Mucosa of rectum (tissue), 2 donors: ENCODE measurements around the gene DCAF16.
"Not testable (repeated sequence)": the region's sequence is repeated elsewhere in the genome, so short reads cannot be mapped to it uniquely, and the experiment has no call there.

ENCODE experiments used
- H3K27ac ChIP-seq, 2 donors: one replicate each; pipeline ENCODE4 v1.7.0; 2013; ENCODE audit warnings: inconsistent platforms in 2 of 2, low read depth in 2 of 2, low read length in 2 of 2
- H3K27me3 ChIP-seq, 2 donors: one replicate each; pipeline ENCODE4 v1.7.0; 2013; ENCODE audit warnings: low read length in 2 of 2; ENCODE audit not compliant: control insufficient read depth in 2 of 2, insufficient read depth in 2 of 2
- H3K36me3 ChIP-seq, 2 donors: one replicate each; pipeline ENCODE4 v1.7.0; 2013; ENCODE audit warnings: low read length in 2 of 2; ENCODE audit not compliant: control insufficient read depth in 2 of 2, insufficient read depth in 2 of 2
- H3K4me1 ChIP-seq, 2 donors: one replicate each; pipeline ENCODE4 v1.7.0; 2013; ENCODE audit warnings: low read length in 2 of 2, mild to moderate bottlenecking in 1 of 2; ENCODE audit not compliant: control insufficient read depth in 2 of 2, insufficient read depth in 2 of 2
- H3K4me3 ChIP-seq, 2 donors: one replicate each; pipeline ENCODE4 v1.7.0; 2013; ENCODE audit warnings: low read length in 2 of 2
- H3K9ac ChIP-seq, 2 donors: one replicate each; pipeline ENCODE4 v1.7.0; 2013; ENCODE audit warnings: low read length in 2 of 2, low read depth in 1 of 2, mild to moderate bottlenecking in 1 of 2
- H3K9me3 ChIP-seq, 2 donors: one replicate each; pipeline ENCODE4 v1.7.0; 2013; ENCODE audit warnings: low read length in 2 of 2; ENCODE audit not compliant: control insufficient read depth in 2 of 2
- donor health status: healthy.
- donor health status: Normal muscosa, but diverticular disease.

Gene DCAF16

GRCh38 chr4:17810260-17811077 is at the start of gene DCAF16, which contains the start of gene NCAPG:
TSS of gene DCAF16 (minus strand) at chr4:17810757. CDS start at chr4:17804141, 6,616 bp downstream.
TSS of gene NCAPG (plus strand) at chr4:17810979. CDS start at chr4:17811078, 99 bp downstream.
- H3K4me3 ChIP-seq, result peak within 1 kb of the TSS; percentile 95 to 99
- no peaks in the 10 kb centered on the region for H3K9me3 ChIP-seq
- peaks cover 23 to 29% of the 10 kb centered on the region in 2 donors for H3K4me1 ChIP-seq
- H3K27me3 ChIP-seq, result no peaks in the 10 kb centered on the region
- peaks cover 0 to 3% of the 10 kb centered on the region in 2 donors for H3K36me3 ChIP-seq
- H3K27ac ChIP-seq, result peak within 1 kb of the TSS; percentile 92 to 97
- peak within 1 kb of the TSS; percentile 97 to 99 for H3K9ac ChIP-seq

DNA sequence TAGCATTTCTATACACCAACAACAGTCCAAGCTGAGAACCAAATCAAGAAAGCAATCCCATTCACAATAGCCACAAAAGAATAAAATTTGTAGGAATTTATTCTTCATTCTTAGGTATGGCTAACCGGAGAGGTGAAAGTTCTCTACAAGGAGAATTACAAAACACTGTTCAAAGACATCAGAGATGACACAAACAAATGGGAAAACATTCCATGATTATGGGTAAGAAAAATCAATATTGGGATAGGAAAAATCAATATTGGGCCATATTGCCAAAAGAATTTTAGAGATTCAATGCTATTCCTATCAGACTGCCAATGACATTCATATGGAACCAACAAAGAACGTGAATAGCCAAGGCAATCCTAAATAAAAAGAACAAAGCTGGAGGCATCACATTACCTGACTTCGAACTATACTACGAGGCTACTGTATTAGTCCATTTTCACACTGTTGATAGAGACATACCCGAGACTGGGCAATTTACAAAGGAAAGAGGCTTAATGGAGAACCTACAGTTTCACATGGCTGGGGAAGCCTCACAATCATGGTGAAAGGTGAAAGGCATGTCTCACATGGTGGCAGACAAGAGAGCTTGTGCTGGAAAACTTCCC is 49.3 kb upstream of the DCAF16 start:
- Histone ChIP-seq H3K36me3 (no peaks in the 10 kb centered on the region), H3K27me3 (no peaks in the 10 kb centered on the region), H3K9ac (no peak overlapping the region), H3K27ac (no peak overlapping the region), H3K4me1 (no peaks in the 10 kb centered on the region), H3K9me3 (peaks cover 0 to 8% of the 10 kb centered on the region in 2 donors), H3K4me3 (no peak overlapping the region)

- Histone ChIP-seq H3K27ac (no peak overlapping the region), H3K4me1 (no peaks in the 10 kb centered on the region), H3K4me3 (no peak overlapping the region), H3K9ac (no peak overlapping the region), H3K36me3 (no peaks in the 10 kb centered on the region), H3K9me3 (no peaks in the 10 kb centered on the region), H3K27me3 (no peaks in the 10 kb centered on the region)
Measured at GRCh38 chr4:17854036-17854435, 43.5 kb upstream of the DCAF16 start.

DNA sequence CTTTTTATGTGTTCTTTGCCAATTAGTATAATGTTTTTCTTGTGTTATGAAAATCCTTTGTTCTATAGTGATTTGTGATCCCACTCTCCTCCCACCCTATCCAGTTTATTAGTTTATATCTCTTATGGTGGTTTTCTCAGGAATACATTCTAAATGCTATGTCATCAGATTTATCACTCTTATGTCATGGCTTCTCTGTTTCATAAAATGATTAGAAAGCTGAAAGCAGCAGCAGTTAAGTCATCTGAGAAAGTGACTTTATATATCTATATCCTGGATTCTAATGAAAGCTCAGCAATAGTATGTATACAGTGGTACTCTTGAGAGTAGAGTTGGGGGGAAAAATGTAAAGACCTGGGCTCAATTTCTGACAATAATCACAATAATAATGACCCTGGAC is 41.4 kb upstream of the DCAF16 start:
- Histone ChIP-seq H3K9me3 (no peaks in the 10 kb centered on the region), H3K27ac (no peak overlapping the region), H3K27me3 (no peaks in the 10 kb centered on the region), H3K36me3 (no peaks in the 10 kb centered on the region), H3K4me1 (no peaks in the 10 kb centered on the region), H3K9ac (no peak overlapping the region), H3K4me3 (no peak overlapping the region)

DNA sequence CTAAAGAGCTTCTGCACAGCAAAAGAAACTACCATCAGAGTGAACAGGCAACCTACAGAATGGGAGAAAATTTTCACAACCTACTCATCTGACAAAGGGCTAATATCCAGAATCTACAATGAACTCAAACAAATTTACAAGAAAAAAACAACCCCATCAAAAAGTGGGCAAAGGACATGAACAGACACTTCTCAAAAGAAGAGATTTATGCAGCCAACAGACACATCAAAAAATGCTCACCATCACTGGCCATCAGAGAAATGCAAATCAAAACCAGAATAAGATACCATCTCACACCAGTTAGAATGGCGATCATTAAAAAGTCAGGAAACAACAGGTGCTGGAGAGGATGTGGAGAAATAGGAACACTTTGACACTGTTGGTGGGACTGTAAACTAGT is 39.7 kb upstream of the DCAF16 start:
- not testable (repeated sequence) for H3K9me3 ChIP-seq, H3K4me3 ChIP-seq, H3K27ac ChIP-seq, H3K27me3 ChIP-seq, H3K9ac ChIP-seq, H3K36me3 ChIP-seq, H3K4me1 ChIP-seq

DNA sequence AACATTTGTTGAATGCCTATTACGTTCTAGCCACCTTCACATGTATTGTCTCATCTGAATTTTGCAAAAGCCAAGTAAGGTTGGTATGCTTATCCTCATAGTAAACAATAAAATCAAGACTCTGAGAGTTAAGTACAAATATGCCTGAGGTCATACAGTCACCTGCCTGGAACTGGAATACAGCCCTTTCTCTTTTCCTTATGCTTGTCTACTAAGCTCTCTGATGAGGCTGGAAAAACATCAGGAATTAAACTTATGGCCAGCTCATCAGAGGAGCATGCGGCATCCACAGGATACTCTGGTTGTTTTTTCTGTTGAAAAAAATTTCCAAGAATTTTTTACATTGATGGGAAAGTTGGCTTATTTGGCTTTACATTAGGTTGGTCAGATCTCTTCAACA is 35.7 kb upstream of the DCAF16 start:
- peaks cover 0 to 8% of the 10 kb centered on the region in 2 donors for H3K36me3 ChIP-seq
- no peaks in the 10 kb centered on the region for H3K9me3 ChIP-seq
- no peak overlapping the region for H3K9ac ChIP-seq
- no peak overlapping the region for H3K27ac ChIP-seq
- no peaks in the 10 kb centered on the region for H3K4me1 ChIP-seq
- H3K27me3 ChIP-seq, result no peaks in the 10 kb centered on the region
- H3K4me3 ChIP-seq, result no peak overlapping the region

DNA sequence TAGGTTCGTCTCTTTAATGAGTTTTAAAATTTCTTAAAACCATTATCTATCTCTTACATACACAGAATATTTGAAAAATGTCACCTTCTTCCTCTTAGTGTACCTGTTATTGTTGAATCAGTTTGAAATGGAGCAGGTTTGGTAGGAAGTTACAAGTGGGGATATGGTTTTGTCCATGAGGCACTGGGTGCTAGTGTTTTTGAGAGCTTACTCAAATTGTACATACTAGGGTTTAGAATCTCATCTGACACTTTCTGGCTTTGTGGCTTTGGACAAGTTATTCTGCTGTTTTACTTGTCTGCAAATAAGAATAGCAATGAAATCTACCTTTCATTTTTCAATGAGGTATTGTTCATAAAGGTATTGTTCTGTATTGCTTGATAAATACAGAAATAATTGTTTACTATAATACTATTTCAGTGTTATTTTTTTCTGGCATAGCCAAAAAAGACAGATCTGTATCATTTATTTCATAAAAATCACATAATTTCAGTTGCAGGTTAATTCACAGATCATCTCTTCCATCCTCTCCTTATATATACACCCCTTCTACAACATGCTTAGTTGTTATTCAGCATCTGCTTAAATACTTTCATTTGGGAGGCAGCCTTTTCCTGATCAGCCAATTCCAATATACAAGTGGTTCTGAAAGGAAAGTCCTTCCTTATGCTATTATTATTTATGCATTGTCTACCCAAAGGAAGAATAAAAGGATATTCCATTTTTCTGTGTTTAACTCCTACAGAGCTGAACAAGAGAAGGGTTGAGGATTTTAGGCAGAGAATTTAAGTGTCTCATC is 13.5 kb upstream of the DCAF16 start:
- no peaks in the 10 kb centered on the region for H3K4me1 ChIP-seq
- no peaks in the 10 kb centered on the region for H3K36me3 ChIP-seq
- H3K27ac ChIP-seq, result no peak overlapping the region
- H3K9me3 ChIP-seq, result no peaks in the 10 kb centered on the region
- H3K4me3 ChIP-seq, result no peak overlapping the region
- H3K9ac ChIP-seq, result no peak overlapping the region
- H3K27me3 ChIP-seq, result no peaks in the 10 kb centered on the region

- H3K27ac ChIP-seq, result no peak overlapping the region
- H3K36me3 ChIP-seq, result no peaks in the 10 kb centered on the region
- H3K9me3 ChIP-seq, result no peaks in the 10 kb centered on the region
- H3K9ac ChIP-seq, result no peak overlapping the region
- no peaks in the 10 kb centered on the region for H3K27me3 ChIP-seq
- no peak overlapping the region for H3K4me3 ChIP-seq
- peaks cover 0 to 2% of the 10 kb centered on the region in 2 donors for H3K4me1 ChIP-seq
Measured at GRCh38 chr4:17817027-17817426, 6.5 kb upstream of the DCAF16 start.

GRCh38 chr4:17816142-17816541 is 5.6 kb upstream of the DCAF16 start:
- no peak overlapping the region for H3K9ac ChIP-seq
- peaks cover 6% of the 10 kb centered on the region in 2 donors for H3K4me1 ChIP-seq
- no peak overlapping the region for H3K4me3 ChIP-seq
- no peaks in the 10 kb centered on the region for H3K36me3 ChIP-seq
- no peaks in the 10 kb centered on the region for H3K27me3 ChIP-seq
- no peaks in the 10 kb centered on the region for H3K9me3 ChIP-seq
- no peak overlapping the region for H3K27ac ChIP-seq

GRCh38 chr4:17814140-17814539 is 3.6 kb upstream of the DCAF16 start:
- Histone ChIP-seq H3K36me3 (no peaks in the 10 kb centered on the region), H3K9me3 (no peaks in the 10 kb centered on the region), H3K4me1 (peaks cover 11 to 12% of the 10 kb centered on the region in 2 donors), H3K27me3 (no peaks in the 10 kb centered on the region), H3K27ac (no peak overlapping the region), H3K9ac (no peak overlapping the region), H3K4me3 (no peak overlapping the region)
